Fibroblast of lung (primary cell): ENCODE results near the gene UGT1A5.

ENCODE experiments used
- EZH2 ChIP-seq: IDR thresholded peaks from 2 replicates; pipeline ENCODE4 v1.5.1; 2012; ENCODE audit warnings: low read length, control low read depth, mild to moderate bottlenecking; ENCODE audit errors: missing control alignments
- TF ChIP-seq, protein P1 (sequence below), 2 donors: IDR thresholded peaks in 1 of 2; conservative IDR thresholded peaks in 1 of 2; 1 replicate in 1 of 2; 2 replicates in 1 of 2; pipeline ENCODE4 v1.5.1; 2011 to 2012; ENCODE audit warnings: low read length in 2 of 2, control low read depth in 1 of 2, inconsistent platforms in 1 of 2, low read depth in 1 of 2, mild to moderate bottlenecking in 1 of 2

DNA sequence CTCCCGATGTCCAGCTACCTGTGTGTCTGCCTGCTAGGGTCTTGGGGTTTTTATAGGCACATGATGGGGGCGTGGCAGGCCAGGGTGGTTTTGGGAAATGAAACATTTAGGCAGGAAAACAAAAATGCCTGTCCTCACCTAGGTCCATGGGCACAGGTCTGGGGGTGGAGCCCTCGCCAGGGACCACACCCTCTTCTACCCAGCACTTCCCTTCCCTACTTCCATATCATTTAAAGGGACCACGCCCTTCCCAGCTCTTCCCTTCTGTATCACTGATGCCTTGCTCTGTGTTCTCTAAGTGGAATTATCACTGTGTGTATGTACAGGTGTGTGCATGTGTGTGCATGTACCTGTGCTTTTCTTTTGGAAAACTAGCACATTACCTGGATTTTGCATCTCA lies 53.7 kb downstream of the UGT1A5 start:
- TF ChIP-seq, protein P1, sequence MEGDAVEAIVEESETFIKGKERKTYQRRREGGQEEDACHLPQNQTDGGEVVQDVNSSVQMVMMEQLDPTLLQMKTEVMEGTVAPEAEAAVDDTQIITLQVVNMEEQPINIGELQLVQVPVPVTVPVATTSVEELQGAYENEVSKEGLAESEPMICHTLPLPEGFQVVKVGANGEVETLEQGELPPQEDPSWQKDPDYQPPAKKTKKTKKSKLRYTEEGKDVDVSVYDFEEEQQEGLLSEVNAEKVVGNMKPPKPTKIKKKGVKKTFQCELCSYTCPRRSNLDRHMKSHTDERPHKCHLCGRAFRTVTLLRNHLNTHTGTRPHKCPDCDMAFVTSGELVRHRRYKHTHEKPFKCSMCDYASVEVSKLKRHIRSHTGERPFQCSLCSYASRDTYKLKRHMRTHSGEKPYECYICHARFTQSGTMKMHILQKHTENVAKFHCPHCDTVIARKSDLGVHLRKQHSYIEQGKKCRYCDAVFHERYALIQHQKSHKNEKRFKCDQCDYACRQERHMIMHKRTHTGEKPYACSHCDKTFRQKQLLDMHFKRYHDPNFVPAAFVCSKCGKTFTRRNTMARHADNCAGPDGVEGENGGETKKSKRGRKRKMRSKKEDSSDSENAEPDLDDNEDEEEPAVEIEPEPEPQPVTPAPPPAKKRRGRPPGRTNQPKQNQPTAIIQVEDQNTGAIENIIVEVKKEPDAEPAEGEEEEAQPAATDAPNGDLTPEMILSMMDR (conservative IDR thresholded peaks at IDR 0.05 in 1 of 2, IDR thresholded peaks at IDR 0.05 in 1 of 2; ENCODE audit: low read depth in 1 of 2, low read length in 2 of 2) = no peak
- no peak for TF ChIP-seq EZH2
